GM23338 (cell line): ENCODE data around the gene ISL1.

Experiments used
- CREB1 ChIP-seq: fragments of 250-450 bp; sonication (Bioruptor Pico); IDR thresholded peaks from 2 replicates; pipeline ENCODE4 v1.5.0; 2020; ENCODE audit warnings: low read depth, mild to moderate bottlenecking, moderate library complexity
- CTCF ChIP-seq, 2 experiments: fragments of 200-600 bp in 1 of 2; sonication (generic) in 1 of 2; conservative IDR thresholded peaks; 2 replicates each; pipeline versions ENCODE4 v1.5.1 to v1.6.1; 2016 to 2017; ENCODE audit warnings: antibody characterized with exemption in 2 of 2, low read depth in 2 of 2, mild to moderate bottlenecking in 2 of 2, moderate library complexity in 1 of 2
- POLR2AphosphoS5 ChIP-seq: IDR thresholded peaks from 2 replicates; pipeline ENCODE4 v1.6.1; 2016; ENCODE audit warnings: antibody characterized with exemption, low read depth

- TF ChIP-seq POLR2AphosphoS5 (no peak), CTCF (conservative IDR thresholded peaks at IDR 0.05; ENCODE audit: low read depth in 2 of 2) (no peak), CREB1 (no peak)
These were observed 38.1 kb upstream of the ISL1 start for GRCh38 chr5:51345106-51345505.
